ENCODE results near the gene CLK1.
A peak's percentile ranks its signal among the peaks of the same experiment; 100 is the strongest.
"Not testable (repeated sequence)": the region's sequence is repeated elsewhere in the genome, so short reads cannot be mapped to it uniquely, and the experiment has no call there.

CLK1 gene

DNA sequence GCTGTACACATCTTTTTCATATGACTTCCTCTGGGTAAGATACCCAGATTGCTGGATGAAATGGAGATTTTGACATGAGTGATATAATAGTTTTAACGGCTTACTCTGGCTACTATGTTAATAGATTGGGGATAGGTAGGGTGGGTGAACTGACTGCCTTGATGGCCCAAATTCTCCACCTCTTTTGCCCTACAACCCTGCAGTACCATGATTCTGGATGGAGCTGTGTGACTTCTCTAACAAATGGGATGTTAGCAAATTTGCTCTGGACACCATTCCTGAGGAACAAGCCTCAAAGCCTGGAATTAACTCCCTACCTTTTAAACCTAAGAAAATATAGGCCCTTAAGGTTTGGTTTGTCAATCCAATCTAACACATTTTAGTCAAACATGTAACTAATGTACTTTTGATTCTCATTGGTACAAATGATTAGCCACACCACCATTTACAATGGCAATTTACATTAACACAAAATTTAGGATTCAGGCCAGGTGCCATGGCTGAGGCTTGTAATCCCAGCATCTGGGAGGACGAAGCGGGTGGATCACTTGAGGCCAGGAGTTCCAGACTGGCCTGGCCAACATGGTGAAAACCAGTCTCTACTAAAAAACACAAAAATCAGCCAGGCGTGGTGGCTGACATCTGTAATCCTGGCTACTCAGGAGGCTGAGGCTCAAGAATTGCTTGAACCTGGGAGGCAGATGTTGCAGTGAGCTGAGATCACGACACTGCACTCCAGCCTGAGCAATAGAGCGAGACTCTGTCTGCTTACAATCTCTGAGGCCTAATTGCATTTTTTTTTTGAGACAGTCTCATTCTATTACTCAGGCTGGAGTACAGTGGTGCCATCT lies 12.8 kb downstream of the CLK1 start:
- DNase-seq: peak in 1 of 6 experiments; percentile 51

DNA sequence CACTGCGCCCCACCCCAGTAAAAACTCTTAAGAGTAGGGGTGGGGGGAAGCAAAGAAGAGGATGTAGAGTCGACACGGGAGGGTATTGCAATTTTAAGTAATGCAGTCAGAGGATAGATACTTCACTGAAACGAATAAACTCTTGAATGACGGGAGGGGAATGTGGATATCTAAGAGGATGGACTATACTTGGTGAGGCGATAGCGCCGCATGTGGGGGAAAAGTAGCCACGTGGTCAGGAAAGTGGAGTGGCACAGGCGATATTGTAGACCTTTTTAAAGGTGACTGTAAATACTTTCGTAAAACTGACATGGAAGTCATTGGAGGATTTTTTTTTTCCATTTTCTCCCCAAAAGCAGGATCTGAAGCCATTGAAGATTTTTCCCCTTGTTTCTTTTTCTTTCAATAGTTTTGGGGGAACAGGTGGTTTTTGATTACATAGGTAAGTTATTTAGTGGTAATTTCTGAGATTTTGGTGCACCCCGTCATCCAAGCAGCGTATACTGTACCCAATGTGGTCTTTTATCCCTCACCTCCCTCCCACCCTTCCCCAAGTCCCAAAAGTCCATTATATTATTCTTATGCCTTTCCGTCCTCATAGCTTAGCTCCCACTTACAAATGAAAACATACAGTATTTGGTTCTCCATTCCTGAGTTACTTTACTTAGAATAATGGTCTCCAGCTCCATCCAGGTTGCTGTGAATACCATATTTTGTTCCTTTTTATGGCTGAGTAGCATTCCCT lies 13.8 kb downstream of the CLK1 start:
- no peak for DNase-seq

DNA sequence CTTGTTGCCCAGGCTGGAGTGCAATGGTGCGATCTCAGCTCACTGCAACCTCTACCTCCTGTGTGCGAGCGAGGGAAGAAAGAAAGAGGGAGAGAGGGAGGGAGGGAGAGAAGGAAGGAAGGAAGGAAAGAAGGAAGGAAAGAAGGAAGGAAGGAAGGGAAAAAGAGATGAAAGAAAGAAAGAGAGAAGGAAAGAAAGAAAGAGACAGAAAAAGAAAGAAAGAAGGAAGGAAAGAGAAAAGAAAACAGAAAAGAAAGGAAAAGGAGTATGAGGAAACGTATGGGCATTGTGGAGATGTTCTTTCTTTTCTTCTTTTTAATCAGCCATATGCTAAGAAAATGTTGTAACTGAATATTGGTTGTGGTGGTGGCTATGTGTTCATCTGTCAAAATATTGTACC lies 16.5 kb downstream of the CLK1 start:
- no peak for DNase-seq

DNA sequence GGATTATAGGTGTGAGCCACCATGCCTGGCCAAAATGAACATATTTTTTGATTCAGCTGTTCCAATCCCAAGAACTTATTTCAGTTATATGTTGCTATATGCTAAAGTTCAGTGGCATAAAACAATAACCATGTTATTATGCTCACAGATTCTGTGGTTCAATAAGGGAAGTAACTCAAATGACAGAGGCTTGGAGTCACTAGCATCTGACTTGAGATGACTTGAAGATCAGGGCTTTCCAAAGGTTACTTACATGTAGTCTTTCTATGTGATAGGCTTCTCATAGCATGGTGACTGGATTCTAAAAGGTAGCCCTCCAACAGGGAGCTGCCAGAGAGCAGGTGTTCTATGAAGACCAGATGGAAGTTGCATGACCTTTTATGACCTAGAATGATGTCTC lies 17.2 kb downstream of the CLK1 start:
- no peak for DNase-seq

DNA sequence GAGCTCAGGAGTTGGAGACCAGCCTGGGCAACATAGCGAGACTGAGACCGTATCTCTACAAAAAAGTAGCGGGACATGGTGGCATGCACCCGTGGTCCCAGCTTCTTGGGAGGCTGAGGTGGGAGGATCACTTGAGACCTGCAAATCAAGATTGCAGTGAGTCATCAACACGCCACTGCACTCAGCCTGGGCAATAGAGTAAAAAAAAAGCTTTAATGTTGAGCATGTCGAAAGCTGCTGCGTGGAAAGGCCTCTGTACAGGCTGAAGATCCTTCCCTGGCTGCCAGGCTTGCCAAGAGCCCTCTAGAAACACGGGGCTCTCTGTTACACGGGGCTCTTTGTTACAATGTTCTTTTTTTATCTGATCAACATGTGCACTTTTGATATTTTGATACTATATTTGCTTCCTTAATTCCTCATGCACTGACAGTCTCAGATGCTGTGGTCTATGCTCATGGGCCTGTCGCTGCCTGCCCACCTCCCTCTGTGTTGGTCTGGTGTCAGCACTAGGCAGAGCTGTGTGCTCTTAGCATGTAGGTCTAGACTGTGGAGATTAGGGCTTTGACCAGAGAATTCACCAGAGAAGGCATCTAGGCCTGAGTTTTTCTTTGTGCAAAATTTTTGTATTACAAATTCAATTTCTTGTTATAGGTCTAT lies 18.7 kb downstream of the CLK1 start:
- DNase-seq: no peak

DNA sequence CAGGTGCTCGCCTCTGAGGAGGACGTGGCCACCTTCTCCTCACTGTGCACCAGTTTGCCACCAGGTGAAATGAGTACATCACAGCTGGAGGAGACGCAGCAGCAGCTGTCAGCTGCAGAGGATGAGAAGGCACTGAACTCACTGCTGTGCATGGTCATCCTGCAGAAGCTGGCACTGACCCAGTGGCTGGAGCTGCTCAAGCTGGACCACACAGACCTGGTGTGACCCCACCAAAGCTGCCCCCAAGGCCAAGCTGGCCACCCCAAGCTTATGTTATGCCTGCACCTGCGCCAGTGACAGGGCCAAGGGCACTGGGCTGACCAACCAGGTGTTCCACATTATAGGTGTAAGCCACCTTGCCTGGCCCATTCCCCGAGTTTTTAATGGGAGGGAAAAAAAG lies 19.3 kb downstream of the CLK1 start:
- no peak for DNase-seq

DNA sequence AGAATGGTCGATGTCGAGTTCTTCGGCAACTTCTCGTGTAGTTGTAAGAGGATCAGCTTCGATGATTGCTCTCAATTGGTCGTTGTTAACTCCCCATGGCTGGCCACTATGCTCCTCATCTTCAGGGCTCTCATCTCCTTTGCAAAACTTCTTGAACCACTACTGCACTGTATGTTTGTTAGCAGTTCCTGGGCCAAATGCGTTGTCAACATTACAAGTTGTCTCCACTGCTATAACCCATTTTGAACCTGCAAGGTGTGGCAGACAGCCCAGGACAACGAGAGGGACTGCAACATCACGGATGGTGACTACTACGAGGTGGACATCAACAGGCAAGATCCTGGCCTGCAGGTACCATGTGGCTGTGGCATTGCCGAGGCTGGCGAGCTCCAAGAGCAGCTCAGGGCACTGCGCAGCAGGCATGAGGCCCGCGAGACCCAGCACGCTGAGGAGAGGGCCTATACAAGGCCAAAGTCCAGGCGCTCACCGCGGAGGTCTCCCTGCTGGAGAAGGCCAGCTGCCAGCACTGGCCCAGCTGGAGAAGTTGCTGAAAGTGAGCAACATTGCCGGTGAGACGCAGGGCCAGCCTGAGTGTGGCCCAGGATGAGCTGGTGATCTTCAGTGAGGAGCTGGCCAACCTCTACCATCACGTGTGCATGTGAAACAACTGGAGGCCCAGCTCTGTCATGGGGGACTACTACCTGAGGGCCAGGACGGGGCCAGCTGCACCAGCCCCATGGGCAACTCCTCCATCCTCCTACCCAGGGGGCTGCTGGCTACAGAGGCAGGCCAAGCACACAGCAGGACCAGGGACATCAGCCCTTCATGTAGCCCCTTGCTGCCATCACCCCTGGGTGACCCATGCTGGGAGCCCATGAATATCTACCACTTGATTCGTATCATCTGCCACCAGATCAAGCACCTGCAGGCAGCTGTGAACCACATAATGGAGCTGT lies 20.2 kb downstream of the CLK1 start:
- DNase-seq: no peak

DNA sequence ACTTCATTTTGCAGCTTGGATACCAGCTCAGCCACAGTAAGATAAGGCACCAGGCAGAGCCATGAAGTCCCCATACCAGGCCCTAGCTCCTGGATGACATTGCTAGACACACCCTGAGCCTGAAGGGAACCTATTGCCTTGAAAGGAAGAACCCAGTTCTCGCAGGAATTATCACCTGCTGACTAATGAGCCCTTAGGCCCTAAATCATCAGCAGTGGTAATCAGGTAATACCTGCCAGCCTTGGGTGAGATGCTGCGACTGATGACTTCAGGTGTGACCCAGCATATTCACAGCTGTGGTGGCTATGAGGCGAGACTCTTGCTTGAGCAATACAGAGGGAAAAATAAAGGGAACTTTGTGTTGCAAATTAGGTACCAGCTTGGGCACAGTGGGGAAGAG lies 24.9 kb downstream of the CLK1 start:
- no peak for DNase-seq

DNA sequence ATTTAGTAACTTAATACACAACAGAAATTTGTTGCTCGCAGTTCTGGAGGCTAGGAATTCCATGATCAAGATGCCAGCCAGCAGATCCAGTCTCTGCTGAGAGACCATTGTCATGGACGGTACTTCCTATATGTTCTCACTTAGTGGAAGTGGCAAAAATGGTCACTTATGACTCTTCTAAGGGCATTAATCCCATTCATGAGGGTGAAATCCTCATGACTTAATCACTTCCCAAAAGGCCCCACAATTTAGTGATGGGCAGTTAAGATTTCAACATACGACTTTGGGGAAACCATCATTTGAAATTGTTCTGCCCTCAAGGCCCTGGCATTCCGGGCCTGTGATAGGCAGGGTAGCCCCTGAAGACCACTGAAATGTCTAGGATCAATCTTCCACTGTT lies 29.8 kb downstream of the CLK1 start:
- DNase-seq: no peak

DNA sequence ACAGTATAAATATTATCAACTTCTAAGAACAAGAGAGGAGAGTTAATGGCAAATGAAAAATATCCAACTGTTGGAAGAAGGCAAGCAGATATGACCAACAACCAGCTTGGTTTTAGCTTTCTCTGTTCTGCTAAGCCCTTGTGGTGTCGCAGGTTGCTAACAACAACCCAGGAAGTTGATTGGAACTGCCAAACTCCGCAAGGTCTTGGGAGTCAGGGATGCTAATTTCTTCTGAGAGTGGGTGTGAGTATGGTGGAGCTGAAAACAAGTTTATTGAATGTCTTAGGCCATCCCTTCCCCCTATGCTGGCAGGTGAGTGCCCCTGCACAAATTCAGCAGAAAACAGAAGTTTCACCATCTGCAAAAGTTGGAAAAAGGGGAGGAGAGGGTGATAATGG lies 35.2 kb downstream of the CLK1 start:
- no peak for DNase-seq

DNA sequence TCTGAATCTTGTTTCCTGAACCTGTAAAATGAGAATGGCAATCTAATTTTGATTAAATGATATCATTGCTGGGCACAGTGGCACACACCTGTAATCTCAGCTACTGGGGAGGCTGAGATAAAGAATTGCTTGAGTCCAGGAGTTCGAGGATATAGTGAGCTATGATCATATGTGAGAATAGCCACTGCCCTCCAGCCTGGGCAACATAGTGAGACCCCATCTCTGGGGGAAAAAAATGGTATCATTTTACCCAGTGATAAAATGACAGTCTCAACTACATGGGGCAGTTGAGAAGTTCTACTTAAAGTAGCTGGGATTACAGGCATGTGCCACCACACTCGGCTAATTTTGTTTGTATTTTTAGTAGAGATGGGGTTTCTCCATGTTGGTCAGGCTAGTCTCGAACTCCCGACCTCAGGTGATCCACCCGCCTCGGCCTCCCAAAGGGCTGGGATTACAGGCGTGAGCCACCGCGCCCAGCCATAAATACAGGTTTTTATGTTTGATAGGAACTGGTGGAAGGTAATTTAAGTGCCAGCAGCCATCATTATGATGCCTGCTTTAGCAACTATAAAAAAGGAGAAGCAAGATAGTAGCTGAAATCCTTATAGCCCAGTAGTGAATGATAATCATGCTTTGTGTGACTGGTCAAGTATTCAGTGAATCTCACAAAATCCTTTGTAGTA lies 35.7 kb downstream of the CLK1 start:
- DNase-seq: no peak

DNA sequence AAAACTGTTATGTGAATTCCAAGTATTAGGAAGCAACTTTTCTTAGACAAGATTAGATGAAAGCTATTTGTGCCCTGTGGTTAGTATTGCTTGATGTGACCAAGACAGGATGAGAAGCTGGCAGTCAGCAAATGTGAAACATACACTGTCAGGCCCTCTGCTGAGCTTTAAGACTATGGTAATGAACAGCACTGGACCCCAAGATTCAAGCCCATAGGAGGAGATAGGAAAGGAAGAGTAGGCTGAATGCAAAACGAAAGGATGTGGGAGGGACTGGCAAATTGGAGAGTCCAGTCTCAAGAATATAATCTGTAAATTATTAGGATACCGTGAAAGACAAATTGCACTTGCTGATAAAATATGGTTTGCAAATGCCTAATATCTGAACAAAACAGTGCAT lies 36.4 kb downstream of the CLK1 start:
- no peak for DNase-seq

DNA sequence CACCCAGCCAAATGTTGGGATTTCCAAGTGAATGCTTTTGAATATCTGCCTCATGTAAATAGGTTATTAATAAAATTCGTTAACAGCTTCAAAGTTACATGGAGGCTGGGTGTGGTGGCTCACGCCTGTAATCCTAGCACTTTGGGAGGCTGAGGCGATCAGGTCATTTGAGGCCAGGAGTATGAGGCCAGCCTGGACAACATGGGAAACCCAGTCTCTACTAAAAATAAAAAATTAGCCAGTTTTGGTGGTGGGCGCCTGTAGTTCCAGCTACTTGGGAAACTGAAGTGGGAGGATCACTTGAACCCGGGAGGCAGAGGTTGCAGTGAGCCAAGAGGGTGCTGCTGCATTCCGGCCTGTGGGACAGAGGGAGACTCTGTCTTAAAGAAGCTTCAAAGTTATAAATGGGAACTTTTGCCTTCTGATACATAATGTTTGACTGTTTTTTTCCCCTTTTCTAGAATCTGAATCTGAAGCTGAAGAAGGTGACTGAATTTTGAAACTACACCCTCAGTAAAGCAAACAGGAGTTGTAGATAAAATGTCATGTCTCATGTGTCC lies 42.7 kb downstream of the CLK1 start:
- DNase-seq: no peak

DNA sequence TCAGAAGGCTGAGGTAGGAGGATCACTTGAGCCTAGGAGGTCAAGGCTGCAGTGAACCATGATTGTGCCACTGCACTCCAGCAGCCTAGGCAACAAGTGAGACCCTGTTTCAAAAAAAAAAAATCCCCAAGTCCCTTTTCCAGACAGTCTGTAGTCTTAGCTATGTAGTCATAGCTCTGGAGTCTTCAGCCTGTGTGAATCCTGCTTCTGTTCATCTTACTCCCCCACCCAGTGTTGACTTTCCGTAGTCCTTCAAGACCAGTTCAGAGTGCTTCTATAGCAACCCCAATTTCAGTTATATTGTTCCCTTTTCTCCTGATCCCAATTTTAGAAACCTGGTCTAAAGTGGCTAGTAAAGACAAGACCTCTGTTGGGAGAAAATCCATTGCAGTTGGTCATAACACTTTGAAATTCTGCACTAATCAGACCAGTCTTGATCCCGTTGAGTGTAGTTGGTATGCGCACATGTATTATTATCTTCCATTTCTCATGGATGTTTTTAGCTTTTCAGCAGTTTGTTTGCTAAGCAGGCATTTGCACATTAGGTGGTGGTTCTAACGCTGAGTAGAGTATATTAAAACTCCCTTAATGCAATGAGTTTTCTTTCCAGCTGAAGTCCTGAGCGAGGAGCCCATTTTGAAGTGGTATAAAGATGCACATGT lies 43.8 kb downstream of the CLK1 start:
- DNase-seq: no peak

DNA sequence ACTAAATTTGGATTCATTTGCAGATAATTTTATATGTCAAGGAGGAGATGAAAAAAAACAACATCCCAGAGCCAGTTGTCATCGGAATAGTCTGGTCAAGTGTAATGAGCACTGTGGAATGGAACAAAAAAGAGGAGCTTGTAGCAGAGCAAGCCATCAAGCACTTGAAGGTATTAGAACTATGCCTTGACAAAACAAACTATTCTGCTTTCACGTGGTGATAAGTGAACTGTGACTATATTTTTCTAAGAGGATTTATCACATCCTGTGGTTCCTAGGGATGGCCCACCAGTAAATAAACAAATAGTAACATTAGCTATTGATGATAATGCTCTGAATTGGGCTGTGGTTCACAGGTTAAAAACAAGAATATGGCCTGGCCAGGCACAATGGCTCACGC lies 45.7 kb downstream of the CLK1 start:
- DNase-seq: not testable (repeated sequence)

DNA sequence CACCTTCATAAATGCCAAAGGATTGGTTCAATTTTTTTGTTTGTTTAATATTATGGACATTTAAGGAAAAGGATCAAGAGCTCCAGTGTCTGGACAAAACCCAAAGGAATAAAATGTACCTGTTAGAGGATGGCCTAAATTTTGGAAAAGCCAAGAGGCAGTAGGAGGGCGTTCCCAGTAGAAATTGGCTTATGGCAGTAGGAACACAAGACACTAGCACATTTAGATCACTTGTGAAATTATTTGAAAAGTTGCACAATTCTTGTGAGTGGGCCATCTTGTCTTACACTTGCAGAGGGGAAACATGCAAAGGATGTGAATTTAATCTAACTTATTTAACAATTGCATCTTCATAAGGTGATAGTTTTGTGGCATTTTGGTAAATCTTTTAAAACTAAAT lies 49.5 kb downstream of the CLK1 start:
- no peak for DNase-seq

DNA sequence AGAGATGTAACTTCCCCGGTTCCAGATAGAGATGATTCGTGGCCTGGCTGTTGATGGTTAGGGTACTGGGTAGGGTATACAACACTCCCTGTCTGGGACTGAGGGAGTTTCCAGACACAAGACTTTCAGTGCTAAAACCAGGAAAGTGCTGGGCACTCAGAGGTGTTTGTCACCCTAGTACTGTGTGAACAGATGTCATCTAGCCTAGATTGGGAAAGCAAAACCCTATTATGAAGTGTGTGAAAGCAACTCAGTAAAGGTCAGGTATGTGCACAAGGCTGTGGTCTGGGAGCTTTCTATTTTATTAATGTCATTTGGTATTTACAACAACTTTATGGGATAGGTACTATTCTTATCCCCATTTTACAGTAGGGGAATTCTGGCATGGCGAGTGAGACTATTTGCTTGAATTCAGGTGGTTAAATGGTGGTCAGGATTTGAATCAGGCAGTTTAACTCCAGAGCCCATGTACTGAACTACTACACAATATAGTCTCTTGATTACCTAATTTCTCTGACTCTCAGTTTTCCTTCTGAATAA lies 50.1 kb downstream of the CLK1 start:
- no peak for DNase-seq

DNA sequence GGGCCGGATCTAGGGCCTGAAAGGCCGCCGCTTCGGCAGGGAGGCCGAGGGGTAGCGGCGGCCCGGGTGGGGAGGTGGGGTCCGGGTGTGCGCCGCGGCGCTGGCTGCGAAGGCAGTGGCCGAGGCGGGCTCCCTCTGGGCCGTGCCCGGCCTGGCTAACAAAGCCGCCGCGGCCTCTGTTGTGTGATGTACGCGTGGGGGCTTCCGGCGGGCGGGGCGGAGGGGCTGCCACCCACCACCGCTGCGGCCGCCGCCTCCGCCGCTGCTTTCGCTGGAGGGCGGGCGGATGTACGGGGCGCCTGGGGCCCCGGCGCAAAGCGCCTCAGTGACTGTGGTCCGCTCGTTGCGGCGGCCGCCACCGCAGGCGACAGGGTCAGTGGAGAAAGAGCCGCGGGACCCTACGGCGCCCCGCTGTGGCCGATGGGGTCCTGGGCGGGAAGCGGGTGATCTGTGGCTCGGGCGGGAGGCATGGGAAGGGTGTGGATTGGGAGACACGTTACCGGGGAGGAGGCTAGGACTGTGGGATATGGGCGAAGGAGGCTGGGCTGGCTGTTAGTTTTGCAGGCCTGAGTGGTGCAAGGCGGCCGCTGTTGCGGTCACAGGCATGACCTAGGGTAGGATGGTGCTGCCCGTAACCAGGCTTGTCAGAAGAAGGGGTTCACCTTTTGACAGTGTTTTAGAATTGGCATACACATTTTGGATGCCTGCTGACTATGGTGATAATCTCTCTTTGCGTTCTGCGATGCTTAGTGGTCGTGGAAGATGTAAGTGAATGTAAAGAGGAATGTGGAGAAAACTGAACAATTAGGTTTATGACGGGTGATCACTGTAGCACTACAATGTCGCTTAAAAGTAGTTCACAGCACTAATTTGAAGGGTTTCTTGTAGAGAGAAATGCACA lies 52.1 kb downstream of the CLK1 start:
- peak in 5 of 6 experiments; percentile 43 to 82 (median 62) for DNase-seq

DNA sequence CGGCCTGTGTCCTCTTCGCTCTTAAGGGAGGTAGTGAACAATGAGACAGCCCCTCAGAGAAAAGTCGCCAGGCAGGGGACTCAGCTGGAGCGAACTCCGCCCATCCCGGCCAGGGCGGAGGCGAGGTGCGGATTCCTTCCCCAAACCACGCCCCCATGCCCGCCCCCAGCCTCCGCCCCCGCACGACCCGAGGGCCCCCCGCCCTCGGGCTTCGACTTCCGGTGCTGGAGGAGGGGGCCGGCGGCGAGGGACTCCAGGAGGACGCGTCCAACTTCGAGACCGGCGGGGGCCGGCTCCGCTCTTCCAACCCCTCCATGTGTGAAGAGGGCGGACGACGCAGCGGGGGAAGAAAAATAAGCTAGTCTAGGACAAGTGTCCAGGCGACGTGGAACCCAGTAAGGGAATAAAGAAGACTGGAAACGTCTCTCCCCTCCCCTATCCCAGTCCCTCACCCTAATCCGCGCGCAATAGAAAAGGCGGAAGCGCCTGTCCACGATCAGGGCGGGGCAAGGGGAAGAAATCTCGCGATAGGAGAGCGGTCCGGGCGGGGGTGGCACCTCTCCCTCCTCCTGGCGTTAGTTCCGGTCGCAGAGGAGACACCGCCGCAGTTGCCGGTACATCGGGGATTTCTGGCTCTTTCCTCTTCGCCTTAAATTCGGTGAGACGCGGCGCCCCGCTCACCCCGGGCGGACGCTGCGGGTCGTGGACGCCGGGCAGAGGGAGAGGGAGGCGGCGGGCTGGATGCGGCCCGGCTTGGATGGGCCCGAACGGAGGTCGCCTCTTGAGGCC lies 52.9 kb downstream of the CLK1 start, which contains the start of gene BZW1:
TSS of gene BZW1 (plus strand) at position 578 of the 789 bp plus-strand sequence. CDS start 1,308 bp downstream, outside the sequence.
- peak; percentile 95 to 100 (median 98) for DNase-seq

All from stimulated activated naive CD4-positive, alpha-beta T cell (primary cell).